Activated naive CD8-positive, alpha-beta T cell treated with anti-CD3 and anti-CD28 coated beads, Interleukin-2, amount 10 ng/mL, durations not matched to agents 7 days and 5 days (primary cell): ENCODE data around the gene SHLD1. TPM values are rescaled to one million over a fixed set of nuclear protein-coding genes. Genes with fewer than 3 reads are reported as not detected.
"Not testable (repeated sequence)": the region's sequence is repeated elsewhere in the genome, so short reads cannot be mapped to it uniquely, and the experiment has no call there.

Experiments
- ATAC-seq: fragments of 150-1000 bp; cut with Tn5 transposase; one replicate; pipeline ENCODE4 v1.10.0; 2021; ENCODE audit warnings: low read depth, moderate library complexity
- POLR2A ChIA-PET: fragments of 350-600 bp; sonication (Branson Sonifier 250); formaldehyde crosslinking; loops from one replicate; lab custom pipeline; 2021; ENCODE audit warnings: antibody characterized with exemption; lab: Charles Lee
- DNase-seq: peaks from one replicate; pipeline ENCODE4 v3.0.0; 2021
- H3K27ac Mint-ChIP-seq: one replicate; pipeline ENCODE4 v1.8.0; 2022; ENCODE audit warnings: mild to moderate bottlenecking, mixed read lengths
- H3K27me3 Mint-ChIP-seq: one replicate; pipeline ENCODE4 v1.8.0; 2022; ENCODE audit warnings: mild to moderate bottlenecking, moderate library complexity, mixed read lengths
- H3K36me3 Mint-ChIP-seq: one replicate; pipeline ENCODE4 v1.8.0; 2021; ENCODE audit warnings: mild to moderate bottlenecking, mixed read lengths
- H3K4me1 Mint-ChIP-seq: one replicate; pipeline ENCODE4 v1.8.0; 2021; ENCODE audit warnings: mixed read lengths
- H3K4me3 Mint-ChIP-seq: one replicate; pipeline ENCODE4 v1.8.0; 2022; ENCODE audit warnings: mild to moderate bottlenecking, moderate library complexity, mixed read lengths
- H3K9me3 Mint-ChIP-seq: one replicate; pipeline ENCODE4 v1.8.0; 2021; ENCODE audit warnings: mixed read lengths
- total RNA-seq, 2 experiments: library from RNA; stranded (reverse); gene quantifications; one replicate each; pipeline ENCODE4 v1.2.3, GENCODE V29; 2021

Gene SHLD1
- total RNA-seq, 2 experiments from 2014 or later = 8.1 to 8.4 TPM

- H3K4me1 Mint-ChIP-seq = peaks cover 4% of the 10 kb centered on the region
- peaks cover 4% of the 10 kb centered on the region for H3K36me3 Mint-ChIP-seq
- H3K27ac Mint-ChIP-seq = no peak overlapping the region
- DNase-seq (no peak), ATAC-seq (no peak)
- peaks cover 7% of the 10 kb centered on the region for H3K27me3 Mint-ChIP-seq
- peaks cover 3% of the 10 kb centered on the region for H3K9me3 Mint-ChIP-seq
- no peak overlapping the region for H3K4me3 Mint-ChIP-seq
- POLR2A ChIA-PET = interaction anchor here (0.9 kb wide), 1 partner anchor 152 kb away, joined by 5 read pairs; no protein-coding TSS in a partner anchor
Measured at GRCh38 chr20:5745416-5746030, 4.7 kb upstream of the SHLD1 start.

- peaks cover 5% of the 10 kb centered on the region for H3K4me1 Mint-ChIP-seq
- peaks cover 3% of the 10 kb centered on the region for H3K9me3 Mint-ChIP-seq
- H3K27ac Mint-ChIP-seq = no peak overlapping the region
- DNase-seq (no peak), ATAC-seq (no peak)
- POLR2A ChIA-PET = no interaction called here
- H3K36me3 Mint-ChIP-seq = peaks cover 4% of the 10 kb centered on the region
- H3K27me3 Mint-ChIP-seq = peaks cover 7% of the 10 kb centered on the region
- H3K4me3 Mint-ChIP-seq = no peak overlapping the region
Measured at GRCh38 chr20:5746064-5746463, 4.1 kb upstream of the SHLD1 start.

- Mint-ChIP-seq H3K4me1 (peaks cover 14% of the 10 kb centered on the region), H3K4me3 (no peak overlapping the region), H3K9me3 (peaks cover 3% of the 10 kb centered on the region), H3K36me3 (peaks cover 11% of the 10 kb centered on the region), H3K27ac (no peak overlapping the region), H3K27me3 (peaks cover 7% of the 10 kb centered on the region)
- POLR2A ChIA-PET = no interaction called here
- no peak for DNase-seq
- ATAC-seq = no peak
Measured at GRCh38 chr20:5748246-5748645, 2.0 kb upstream of the SHLD1 start.

GRCh38 chr20:5749512-5749951 lies 669 bp upstream of the SHLD1 start:
- POLR2A ChIA-PET, H3K9me3 Mint-ChIP-seq, DNase-seq, ATAC-seq, H3K27me3 Mint-ChIP-seq: not testable (repeated sequence)
- H3K4me1 Mint-ChIP-seq = peaks cover 17% of the 10 kb centered on the region
- peaks cover 13% of the 10 kb centered on the region for H3K36me3 Mint-ChIP-seq
- H3K27ac Mint-ChIP-seq = peak overlapping the region; percentile 96
- H3K4me3 Mint-ChIP-seq = peak overlapping the region; percentile 98

- Mint-ChIP-seq H3K36me3 (peaks cover 15% of the 10 kb centered on the region), H3K27me3 (peaks cover under 1% of the 10 kb centered on the region), H3K4me1 (peaks cover 17% of the 10 kb centered on the region), H3K4me3 (peak overlapping the region; percentile 98), H3K27ac (no peak overlapping the region), H3K9me3 (peaks cover 3% of the 10 kb centered on the region)
- ATAC-seq (no peak), DNase-seq (no peak)
- POLR2A ChIA-PET = interaction anchor here (0.7 to 1.1 kb wide), 2 partner anchors 23 to 37 kb away, joined by 4 read pairs; no protein-coding TSS in a partner anchor
Measured at GRCh38 chr20:5751856-5752255, 1.7 kb downstream of the SHLD1 start.

- DNase-seq = no peak
Measured at GRCh38 chr20:5753814-5754213, 3.6 kb downstream of the SHLD1 start.

GRCh38 chr20:5757949-5758348 lies 7.7 kb downstream of the SHLD1 start:
- no peak overlapping the region for H3K27ac Mint-ChIP-seq
- H3K4me1 Mint-ChIP-seq = peaks cover 11% of the 10 kb centered on the region
- no peak overlapping the region for H3K4me3 Mint-ChIP-seq
- POLR2A ChIA-PET = no interaction called here
- DNase-seq = no peak
- peaks cover 30% of the 10 kb centered on the region for H3K36me3 Mint-ChIP-seq
- peaks cover 2% of the 10 kb centered on the region for H3K9me3 Mint-ChIP-seq
- H3K27me3 Mint-ChIP-seq = no peaks in the 10 kb centered on the region
- ATAC-seq = no peak

More at GRCh38 chr20:5753814-5754213, 3.6 kb downstream of the SHLD1 start:
- H3K4me3 Mint-ChIP-seq = no peak overlapping the region
- H3K27ac Mint-ChIP-seq = no peak overlapping the region
- POLR2A ChIA-PET = no interaction called here
- H3K9me3 Mint-ChIP-seq = peaks cover 3% of the 10 kb centered on the region
- no peaks in the 10 kb centered on the region for H3K27me3 Mint-ChIP-seq
- ATAC-seq = no peak
- peaks cover 17% of the 10 kb centered on the region for H3K4me1 Mint-ChIP-seq
- H3K36me3 Mint-ChIP-seq = peaks cover 24% of the 10 kb centered on the region

GRCh38 chr20:5766085-5766764 lies 16.0 kb downstream of the SHLD1 start:
- no peak for DNase-seq
- Mint-ChIP-seq H3K27ac (peak overlapping the region; percentile 56), H3K36me3 (peaks cover 17% of the 10 kb centered on the region), H3K27me3 (no peaks in the 10 kb centered on the region), H3K9me3 (no peaks in the 10 kb centered on the region), H3K4me3 (no peak overlapping the region), H3K4me1 (peaks cover 9% of the 10 kb centered on the region)
- no peak for ATAC-seq
- POLR2A ChIA-PET = no interaction called here

GRCh38 chr20:5767493-5768098 lies 17.4 kb downstream of the SHLD1 start:
- DNase-seq = no peak
- no peak for ATAC-seq
- Mint-ChIP-seq H3K9me3 (no peaks in the 10 kb centered on the region), H3K4me1 (peaks cover 9% of the 10 kb centered on the region), H3K27ac (no peak overlapping the region), H3K27me3 (no peaks in the 10 kb centered on the region), H3K4me3 (no peak overlapping the region), H3K36me3 (peaks cover 17% of the 10 kb centered on the region)
- POLR2A ChIA-PET = no interaction called here

- POLR2A ChIA-PET = no interaction called here
- no peak for ATAC-seq
- H3K27me3 Mint-ChIP-seq = no peaks in the 10 kb centered on the region
- peaks cover 9% of the 10 kb centered on the region for H3K4me1 Mint-ChIP-seq
- H3K4me3 Mint-ChIP-seq = no peak overlapping the region
- no peak for DNase-seq
- peaks cover 28% of the 10 kb centered on the region for H3K36me3 Mint-ChIP-seq
- H3K27ac Mint-ChIP-seq = peak overlapping the region; percentile 20
- H3K9me3 Mint-ChIP-seq = no peaks in the 10 kb centered on the region
Measured at GRCh38 chr20:5770231-5770986, 20.2 kb downstream of the SHLD1 start.

- no peak for ATAC-seq
- no peaks in the 10 kb centered on the region for H3K9me3 Mint-ChIP-seq
- no peak overlapping the region for H3K4me3 Mint-ChIP-seq
Measured at GRCh38 chr20:5770987-5771318, 20.8 kb downstream of the SHLD1 start.

GRCh38 chr20:5772704-5773103 lies 22.5 kb downstream of the SHLD1 start:
- no peaks in the 10 kb centered on the region for H3K27me3 Mint-ChIP-seq
- H3K4me1 Mint-ChIP-seq = peaks cover 5% of the 10 kb centered on the region
- ATAC-seq = no peak
- H3K27ac Mint-ChIP-seq = no peak overlapping the region
- no peaks in the 10 kb centered on the region for H3K9me3 Mint-ChIP-seq
- DNase-seq = no peak
- peaks cover 29% of the 10 kb centered on the region for H3K36me3 Mint-ChIP-seq
- POLR2A ChIA-PET = no interaction called here
- H3K4me3 Mint-ChIP-seq = no peak overlapping the region

More at GRCh38 chr20:5770987-5771318, 20.8 kb downstream of the SHLD1 start:
- peaks cover 28% of the 10 kb centered on the region for H3K36me3 Mint-ChIP-seq
- no peaks in the 10 kb centered on the region for H3K27me3 Mint-ChIP-seq
- POLR2A ChIA-PET = no interaction called here
- H3K4me1 Mint-ChIP-seq = peaks cover 9% of the 10 kb centered on the region
- DNase-seq = no peak
- no peak overlapping the region for H3K27ac Mint-ChIP-seq

GRCh38 chr20:5773589-5773988 lies 23.4 kb downstream of the SHLD1 start:
- H3K4me3 Mint-ChIP-seq = no peak overlapping the region
- no peak overlapping the region for H3K27ac Mint-ChIP-seq
- POLR2A ChIA-PET = no interaction called here
- DNase-seq (no peak), ATAC-seq (no peak)
- no peaks in the 10 kb centered on the region for H3K9me3 Mint-ChIP-seq
- peaks cover 25% of the 10 kb centered on the region for H3K36me3 Mint-ChIP-seq
- peaks cover 5% of the 10 kb centered on the region for H3K4me1 Mint-ChIP-seq
- H3K27me3 Mint-ChIP-seq = no peaks in the 10 kb centered on the region
